Panc1 (cell line): ENCODE results near the gene LINGO4. TPM values are rescaled to one million over a fixed set of nuclear protein-coding genes. Genes with fewer than 3 reads are reported as not detected.

Experiments used
- ATAC-seq: fragments of 200-7000 bp; cut with Tn5 transposase; 2 replicates; pipeline ENCODE4 v1.9.1; 2020; ENCODE audit warnings: mild to moderate bottlenecking, moderate library complexity
- Bru-seq: library from RNA; stranded (reverse); fragments of 400-500 nt; gene quantifications from one replicate; lab custom pipeline; 2021; lab: Mats Ljungman, UMichigan
- BruChase-seq, 2 experiments: library from RNA; stranded (reverse); fragments of 400-500 nt; gene quantifications; one replicate each; lab custom pipeline; 2021; lab: Mats Ljungman, UMichigan
- BruUV-seq: library from RNA; stranded (reverse); fragments of 400-500 nt; replicated peaks from 2 replicates; lab custom pipeline; 2021; lab: Mats Ljungman, UMichigan
- CTCF ChIA-PET: fragments of 300-600 bp; sonication (Branson Sonifier 250); formaldehyde crosslinking; loops from one replicate; lab custom pipeline; 2022; ENCODE audit warnings: antibody characterized with exemption; lab: Charles Lee
- POLR2A ChIA-PET: fragments of 300-600 bp; sonication (Branson Sonifier 250); formaldehyde crosslinking; loops from one replicate; lab custom pipeline; 2022; ENCODE audit warnings: antibody characterized with exemption; lab: Charles Lee
- DNase-seq: peaks from one replicate; pipeline ENCODE4 v3.0.0-alpha.2; 2010; ENCODE audit warnings: low read depth, low spot score
- H3K27ac ChIP-seq: 2 replicates; pipeline ENCODE4 v1.5.1; 2011; ENCODE audit warnings: mild to moderate bottlenecking, low read length, inconsistent platforms
- H3K27me3 ChIP-seq: fragments of 200-500 bp; sonication (Bioruptor generic); 2 replicates; pipeline ENCODE4 v1.6.0; 2014; ENCODE audit warnings: low read length, inconsistent platforms; ENCODE audit not compliant: control insufficient read depth, insufficient read depth
- H3K36me3 ChIP-seq: fragments of 200-500 bp; sonication (Bioruptor generic); 2 replicates; pipeline ENCODE4 v1.5.1; 2014; ENCODE audit warnings: inconsistent platforms, mild to moderate bottlenecking, low read length, moderate library complexity; ENCODE audit not compliant: control insufficient read depth, insufficient read depth
- H3K4me1 ChIP-seq: 2 replicates; pipeline ENCODE4 v1.5.1; 2011; ENCODE audit warnings: inconsistent platforms, mild to moderate bottlenecking, low read length, moderate library complexity; ENCODE audit not compliant: control insufficient read depth, insufficient read depth
- H3K4me3 ChIP-seq, 2 experiments: 2 replicates each; pipeline ENCODE4 v1.5.1; 2011 to 2012; ENCODE audit warnings: low read depth in 2 of 2, low read length in 2 of 2, mild to moderate bottlenecking in 2 of 2, inconsistent platforms in 1 of 2, moderate library complexity in 1 of 2
- H3K9me3 ChIP-seq: fragments of 200-500 bp; sonication (Bioruptor generic); 2 replicates; pipeline ENCODE4 v1.5.1; 2014; ENCODE audit warnings: low read depth, mild to moderate bottlenecking, inconsistent platforms, low read length, moderate library complexity; ENCODE audit not compliant: control insufficient read depth, insufficient read depth
- POLR2AphosphoS5 ChIP-seq: IDR thresholded peaks from 2 replicates; pipeline ENCODE4 v1.6.1; 2012; ENCODE audit warnings: mild to moderate bottlenecking, low read depth, low read length, moderate library complexity
- REST ChIP-seq, 2 experiments: IDR thresholded peaks; 2 replicates each; pipeline ENCODE4 v1.6.1; 2011 to 2012; ENCODE audit warnings: low read depth in 2 of 2, control low read depth in 1 of 2, low read length in 1 of 2, mild to moderate bottlenecking in 1 of 2, moderate library complexity in 1 of 2; ENCODE audit not compliant: insufficient read depth in 1 of 2
- SIN3A ChIP-seq: IDR thresholded peaks from 2 replicates; pipeline ENCODE4 v1.6.1; 2012; ENCODE audit warnings: low read depth, mild to moderate bottlenecking, low read length, moderate library complexity, borderline replicate concordance; ENCODE audit not compliant: insufficient read depth
- TCF7L2 ChIP-seq: IDR thresholded peaks from 2 replicates; pipeline ENCODE4 v1.6.1; 2011; ENCODE audit warnings: mild to moderate bottlenecking, low read depth, low read length, inconsistent platforms
- in situ Hi-C: cut with HindIII; loops from 2 replicates; pipeline ENCODE4 v1.10.0; 2016; ENCODE audit warnings: low sequenced_read_pairs, low pct_unique_long_range_greater_than_20kb
- intact Hi-C: fragments of 100-400 bp; cut with micrococcal nuclease; formaldehyde crosslinking; loops from one replicate; pipeline ENCODE4 v1.10.0; 2022; ENCODE audit not compliant: unreplicated experiment
- long read RNA-seq: library from polyadenylated mRNA; unstranded; transcript quantifications from one replicate; pipeline ENCODE4 v2.0.0, GENCODE V29; 2021; ENCODE audit not compliant: unreplicated experiment
- polyA plus RNA-seq: library from polyadenylated mRNA; unstranded; fragments of >200 nt; gene quantifications from one replicate; pipeline ENCODE4 v1.2.1, GENCODE V29; 2012; ENCODE audit warnings: missing spikeins; ENCODE audit not compliant: insufficient read length
- total RNA-seq: library from RNA; stranded (reverse); gene quantifications from one replicate; pipeline ENCODE4 v1.2.1, GENCODE V29; 2021; ENCODE audit not compliant: unreplicated experiment
- TF ChIP-seq, protein P1 (sequence below): fragments of 450-650 bp; IDR thresholded peaks from 2 replicates; pipeline ENCODE4 v1.5.1; 2017; ENCODE audit warnings: mild to moderate bottlenecking

LINGO4 gene, protein sequence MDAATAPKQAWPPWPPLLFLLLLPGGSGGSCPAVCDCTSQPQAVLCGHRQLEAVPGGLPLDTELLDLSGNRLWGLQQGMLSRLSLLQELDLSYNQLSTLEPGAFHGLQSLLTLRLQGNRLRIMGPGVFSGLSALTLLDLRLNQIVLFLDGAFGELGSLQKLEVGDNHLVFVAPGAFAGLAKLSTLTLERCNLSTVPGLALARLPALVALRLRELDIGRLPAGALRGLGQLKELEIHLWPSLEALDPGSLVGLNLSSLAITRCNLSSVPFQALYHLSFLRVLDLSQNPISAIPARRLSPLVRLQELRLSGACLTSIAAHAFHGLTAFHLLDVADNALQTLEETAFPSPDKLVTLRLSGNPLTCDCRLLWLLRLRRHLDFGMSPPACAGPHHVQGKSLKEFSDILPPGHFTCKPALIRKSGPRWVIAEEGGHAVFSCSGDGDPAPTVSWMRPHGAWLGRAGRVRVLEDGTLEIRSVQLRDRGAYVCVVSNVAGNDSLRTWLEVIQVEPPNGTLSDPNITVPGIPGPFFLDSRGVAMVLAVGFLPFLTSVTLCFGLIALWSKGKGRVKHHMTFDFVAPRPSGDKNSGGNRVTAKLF
- total RNA-seq (not detected), Bru-seq, nascent RNA (not detected), BruChase-seq, experiment 1, labeled RNA remaining after a 2-hour chase (not detected), BruChase-seq, experiment 2, labeled RNA remaining after a 6-hour chase (not detected)
- not detected for polyA plus RNA-seq
- long read RNA-seq: 0 reads

GRCh38 chr1:151805066-151805820 is at the start of gene LINGO4:
Gene LINGO4, minus strand, starts transcription at chr1:151805419. Its CDS starts 2,715 bp downstream, at chr1:151802704.
- intact Hi-C loops (no loop called here), in situ Hi-C loops (no loop called here)
- BruUV-seq: no TSS peak
- no peak for TF ChIP-seq POLR2AphosphoS5
- TF ChIP-seq REST (IDR thresholded peaks at IDR 0.05; ENCODE audit: insufficient read depth in 1 of 2, low read depth in 2 of 2, low read length in 1 of 2): no peak
- TF ChIP-seq SIN3A: no peak
- TF ChIP-seq, protein P1, sequence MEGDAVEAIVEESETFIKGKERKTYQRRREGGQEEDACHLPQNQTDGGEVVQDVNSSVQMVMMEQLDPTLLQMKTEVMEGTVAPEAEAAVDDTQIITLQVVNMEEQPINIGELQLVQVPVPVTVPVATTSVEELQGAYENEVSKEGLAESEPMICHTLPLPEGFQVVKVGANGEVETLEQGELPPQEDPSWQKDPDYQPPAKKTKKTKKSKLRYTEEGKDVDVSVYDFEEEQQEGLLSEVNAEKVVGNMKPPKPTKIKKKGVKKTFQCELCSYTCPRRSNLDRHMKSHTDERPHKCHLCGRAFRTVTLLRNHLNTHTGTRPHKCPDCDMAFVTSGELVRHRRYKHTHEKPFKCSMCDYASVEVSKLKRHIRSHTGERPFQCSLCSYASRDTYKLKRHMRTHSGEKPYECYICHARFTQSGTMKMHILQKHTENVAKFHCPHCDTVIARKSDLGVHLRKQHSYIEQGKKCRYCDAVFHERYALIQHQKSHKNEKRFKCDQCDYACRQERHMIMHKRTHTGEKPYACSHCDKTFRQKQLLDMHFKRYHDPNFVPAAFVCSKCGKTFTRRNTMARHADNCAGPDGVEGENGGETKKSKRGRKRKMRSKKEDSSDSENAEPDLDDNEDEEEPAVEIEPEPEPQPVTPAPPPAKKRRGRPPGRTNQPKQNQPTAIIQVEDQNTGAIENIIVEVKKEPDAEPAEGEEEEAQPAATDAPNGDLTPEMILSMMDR: no peak
- TF ChIP-seq TCF7L2: no peak
- ATAC-seq (no peak), DNase-seq (no peak)
- ChIA-PET CTCF (no interaction called here), POLR2A (no interaction called here)
- no peaks in the 10 kb centered on the region for H3K27me3 ChIP-seq
- H3K4me1 ChIP-seq: peaks cover 3% of the 10 kb centered on the region
- no peaks in the 10 kb centered on the region for H3K9me3 ChIP-seq
- no peak within 1 kb of the TSS for H3K4me3 ChIP-seq
- no peak within 1 kb of the TSS for H3K27ac ChIP-seq
- H3K36me3 ChIP-seq: no peaks in the 10 kb centered on the region

DNA sequence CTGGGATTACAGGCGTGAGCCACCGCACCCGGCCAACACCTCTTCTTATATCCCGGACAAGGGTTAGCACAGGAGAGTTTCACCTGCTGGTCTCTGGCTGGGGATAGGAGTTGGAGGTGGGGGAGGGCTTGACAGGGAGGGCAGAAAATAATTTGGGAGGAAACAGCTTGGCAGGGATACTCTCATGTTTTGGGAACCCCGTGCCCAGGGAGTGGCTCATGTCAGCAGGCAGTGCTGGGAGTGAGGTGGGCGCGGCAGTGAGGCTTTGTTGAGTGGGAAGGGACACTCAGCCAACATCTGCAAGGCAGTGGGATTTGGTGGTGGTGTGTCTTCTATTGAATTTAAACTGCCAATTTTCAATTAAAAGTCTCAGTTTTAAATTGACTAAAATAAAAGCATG is 49.4 kb upstream of the LINGO4 start:
- BruUV-seq: no TSS peak
- intact Hi-C loops: no loop called here
- TF ChIP-seq SIN3A (no peak), REST (IDR thresholded peaks at IDR 0.05; ENCODE audit: insufficient read depth in 1 of 2, low read depth in 2 of 2, low read length in 1 of 2) (no peak), POLR2AphosphoS5 (no peak), TCF7L2 (no peak)
- TF ChIP-seq, protein P1: no peak
- Histone ChIP-seq H3K4me1 (no peaks in the 10 kb centered on the region), H3K27me3 (no peaks in the 10 kb centered on the region), H3K36me3 (no peaks in the 10 kb centered on the region), H3K9me3 (no peaks in the 10 kb centered on the region), H3K4me3 (no peak overlapping the region), H3K27ac (no peak overlapping the region)
- DNase-seq (no peak), ATAC-seq (no peak)
- in situ Hi-C loops: no loop called here
- CTCF ChIA-PET: no interaction called here
- POLR2A ChIA-PET: no interaction called here
